Measurements from ENCODE around the gene VPS4A.

GRCh38 chr16:69324013-69324531 lies 12.9 kb downstream of the VPS4A start:
- TF ChIP-seq ZFP30 (CRISPR knock-in tag; IDR thresholded peaks at IDR 0.05): no peak
- TF ChIP-seq GLIS3 (CRISPR knock-in tag; IDR thresholded peaks at IDR 0.05): no peak
